ENCODE data around the gene CLEC4G.
A peak's percentile ranks its signal among the peaks of the same experiment; 100 is the strongest.

Gene CLEC4G

DNA sequence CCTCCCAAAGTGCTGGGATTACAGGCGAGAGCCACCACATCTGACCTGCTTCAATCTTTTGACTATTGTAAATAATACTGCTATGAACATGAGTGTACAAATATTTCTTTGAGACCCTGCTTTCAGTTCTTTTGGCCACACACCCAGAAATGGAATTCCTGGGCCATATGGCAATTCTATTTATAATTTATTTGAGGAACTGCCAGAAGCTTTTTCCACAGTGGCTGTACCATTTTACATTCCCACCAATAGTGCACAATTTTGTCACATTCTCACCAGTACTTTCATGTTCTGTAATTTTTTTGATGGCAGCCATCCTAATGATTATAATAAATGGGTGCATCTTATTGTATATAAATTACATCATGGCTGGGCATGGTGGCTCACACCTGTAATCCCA is 16.2 kb downstream of the CLEC4G start:
- H3K4me3 ChIP-seq (replicated peaks; ENCODE audit: insufficient read depth, low read length): no peak overlapping the region
- no peak for DNase-seq (ENCODE audit: low read depth in 1 of 2, low spot score in 1 of 2)

DNA sequence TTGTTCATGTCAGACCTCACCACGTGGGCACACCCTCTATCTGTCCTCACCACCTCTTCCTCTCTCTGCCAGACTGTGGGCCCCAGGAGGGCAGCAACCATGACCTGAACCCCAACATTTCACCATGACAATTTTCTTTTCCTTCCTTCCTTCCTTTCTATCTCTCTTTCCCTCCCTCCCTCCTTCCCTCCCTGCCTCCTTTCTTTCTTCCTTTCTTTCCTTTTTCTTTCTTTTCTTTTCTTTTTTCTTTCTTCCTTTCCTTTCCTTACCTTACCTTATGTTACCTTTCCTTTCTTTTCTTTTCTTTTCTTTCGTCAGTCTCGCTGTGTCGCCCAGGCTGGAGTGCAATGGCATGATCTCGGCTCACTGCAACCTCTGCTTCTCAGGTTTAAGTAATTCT is 21.3 kb downstream of the CLEC4G start:
- H3K27ac ChIP-seq (replicated peaks): peak overlapping the region; percentile 11; the same call in 1 of the 2 replicates
- peak in 1 of 2 experiments; percentile 28 for DNase-seq (ENCODE audit: low read depth in 1 of 2, low spot score in 1 of 2)

More for the DNA sequence above, 16.2 kb downstream of the CLEC4G start:
- no peak for TF ChIP-seq GABPA (IDR thresholded peaks at IDR 0.05; ENCODE audit: low read depth)
- TF ChIP-seq, protein P1, sequence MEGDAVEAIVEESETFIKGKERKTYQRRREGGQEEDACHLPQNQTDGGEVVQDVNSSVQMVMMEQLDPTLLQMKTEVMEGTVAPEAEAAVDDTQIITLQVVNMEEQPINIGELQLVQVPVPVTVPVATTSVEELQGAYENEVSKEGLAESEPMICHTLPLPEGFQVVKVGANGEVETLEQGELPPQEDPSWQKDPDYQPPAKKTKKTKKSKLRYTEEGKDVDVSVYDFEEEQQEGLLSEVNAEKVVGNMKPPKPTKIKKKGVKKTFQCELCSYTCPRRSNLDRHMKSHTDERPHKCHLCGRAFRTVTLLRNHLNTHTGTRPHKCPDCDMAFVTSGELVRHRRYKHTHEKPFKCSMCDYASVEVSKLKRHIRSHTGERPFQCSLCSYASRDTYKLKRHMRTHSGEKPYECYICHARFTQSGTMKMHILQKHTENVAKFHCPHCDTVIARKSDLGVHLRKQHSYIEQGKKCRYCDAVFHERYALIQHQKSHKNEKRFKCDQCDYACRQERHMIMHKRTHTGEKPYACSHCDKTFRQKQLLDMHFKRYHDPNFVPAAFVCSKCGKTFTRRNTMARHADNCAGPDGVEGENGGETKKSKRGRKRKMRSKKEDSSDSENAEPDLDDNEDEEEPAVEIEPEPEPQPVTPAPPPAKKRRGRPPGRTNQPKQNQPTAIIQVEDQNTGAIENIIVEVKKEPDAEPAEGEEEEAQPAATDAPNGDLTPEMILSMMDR (IDR thresholded peaks at IDR 0.05; ENCODE audit: insufficient read depth, low read length): no peak
- TF ChIP-seq POLR2AphosphoS5 (IDR thresholded peaks at IDR 0.05; ENCODE audit: low read depth): no peak
- TF ChIP-seq, protein P2, sequence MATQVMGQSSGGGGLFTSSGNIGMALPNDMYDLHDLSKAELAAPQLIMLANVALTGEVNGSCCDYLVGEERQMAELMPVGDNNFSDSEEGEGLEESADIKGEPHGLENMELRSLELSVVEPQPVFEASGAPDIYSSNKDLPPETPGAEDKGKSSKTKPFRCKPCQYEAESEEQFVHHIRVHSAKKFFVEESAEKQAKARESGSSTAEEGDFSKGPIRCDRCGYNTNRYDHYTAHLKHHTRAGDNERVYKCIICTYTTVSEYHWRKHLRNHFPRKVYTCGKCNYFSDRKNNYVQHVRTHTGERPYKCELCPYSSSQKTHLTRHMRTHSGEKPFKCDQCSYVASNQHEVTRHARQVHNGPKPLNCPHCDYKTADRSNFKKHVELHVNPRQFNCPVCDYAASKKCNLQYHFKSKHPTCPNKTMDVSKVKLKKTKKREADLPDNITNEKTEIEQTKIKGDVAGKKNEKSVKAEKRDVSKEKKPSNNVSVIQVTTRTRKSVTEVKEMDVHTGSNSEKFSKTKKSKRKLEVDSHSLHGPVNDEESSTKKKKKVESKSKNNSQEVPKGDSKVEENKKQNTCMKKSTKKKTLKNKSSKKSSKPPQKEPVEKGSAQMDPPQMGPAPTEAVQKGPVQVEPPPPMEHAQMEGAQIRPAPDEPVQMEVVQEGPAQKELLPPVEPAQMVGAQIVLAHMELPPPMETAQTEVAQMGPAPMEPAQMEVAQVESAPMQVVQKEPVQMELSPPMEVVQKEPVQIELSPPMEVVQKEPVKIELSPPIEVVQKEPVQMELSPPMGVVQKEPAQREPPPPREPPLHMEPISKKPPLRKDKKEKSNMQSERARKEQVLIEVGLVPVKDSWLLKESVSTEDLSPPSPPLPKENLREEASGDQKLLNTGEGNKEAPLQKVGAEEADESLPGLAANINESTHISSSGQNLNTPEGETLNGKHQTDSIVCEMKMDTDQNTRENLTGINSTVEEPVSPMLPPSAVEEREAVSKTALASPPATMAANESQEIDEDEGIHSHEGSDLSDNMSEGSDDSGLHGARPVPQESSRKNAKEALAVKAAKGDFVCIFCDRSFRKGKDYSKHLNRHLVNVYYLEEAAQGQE (IDR thresholded peaks at IDR 0.05; ENCODE audit: insufficient replicate concordance, low read depth): no peak
- no peak for TF ChIP-seq SPI1 (IDR thresholded peaks at IDR 0.05; ENCODE audit: borderline replicate concordance, low read depth)
- Histone ChIP-seq H3K27me3 (ENCODE audit: insufficient read depth, poor library complexity, severe bottlenecking) (no peaks in the 10 kb centered on the region), H3K27ac (replicated peaks) (peak overlapping the region; percentile 85)

DNA sequence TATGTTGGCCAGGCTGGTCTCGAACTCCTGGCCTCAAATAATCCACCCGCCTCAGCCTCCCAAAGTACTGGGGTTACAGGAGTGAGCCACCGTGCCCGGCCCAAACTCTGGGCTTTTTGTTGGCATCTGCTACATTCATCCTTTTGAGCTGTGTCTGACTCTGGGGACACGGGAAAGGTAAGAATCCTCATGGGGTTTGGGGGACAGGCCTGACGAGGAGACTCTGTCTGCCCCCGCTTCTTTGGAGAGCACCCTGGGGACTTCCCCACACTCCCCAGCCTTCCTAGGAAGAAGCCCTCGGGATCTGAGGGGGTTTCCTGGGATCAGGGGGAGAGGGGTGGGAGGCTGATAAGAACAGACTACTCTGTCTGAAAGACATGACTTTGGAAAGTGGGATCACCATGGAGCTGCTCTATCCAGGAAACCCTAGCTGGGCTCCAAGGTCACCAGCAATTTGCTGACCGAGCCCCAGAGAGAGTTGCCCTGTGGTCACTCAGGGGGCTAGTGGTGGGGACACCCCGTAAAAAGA is 21.9 kb downstream of the CLEC4G start:
- Histone ChIP-seq H3K27me3 (ENCODE audit: insufficient read depth, poor library complexity, severe bottlenecking) (no peaks in the 10 kb centered on the region), H3K4me3 (replicated peaks; ENCODE audit: insufficient read depth, low read length) (no peak overlapping the region), H3K27ac (replicated peaks) (peak overlapping the region; percentile 12; the same call in 1 of the 2 replicates)
- DNase-seq (ENCODE audit: low read depth in 1 of 2, low spot score in 1 of 2): no peak
- no peak for TF ChIP-seq POLR2AphosphoS5 (IDR thresholded peaks at IDR 0.05; ENCODE audit: low read depth)
- no peak for TF ChIP-seq SPI1 (IDR thresholded peaks at IDR 0.05; ENCODE audit: borderline replicate concordance, low read depth)
- TF ChIP-seq, protein P1 (IDR thresholded peaks at IDR 0.05; ENCODE audit: insufficient read depth, low read length): no peak
- no peak for TF ChIP-seq GABPA (IDR thresholded peaks at IDR 0.05; ENCODE audit: low read depth)
- TF ChIP-seq, protein P2 (IDR thresholded peaks at IDR 0.05; ENCODE audit: insufficient replicate concordance, low read depth): no peak

More for the DNA sequence above, 21.3 kb downstream of the CLEC4G start:
- Histone ChIP-seq H3K27me3 (ENCODE audit: insufficient read depth, poor library complexity, severe bottlenecking) (no peaks in the 10 kb centered on the region), H3K4me3 (replicated peaks; ENCODE audit: insufficient read depth, low read length) (no peak overlapping the region)
- TF ChIP-seq, protein P2 (IDR thresholded peaks at IDR 0.05; ENCODE audit: insufficient replicate concordance, low read depth): no peak
- TF ChIP-seq SPI1 (IDR thresholded peaks at IDR 0.05; ENCODE audit: borderline replicate concordance, low read depth): no peak
- TF ChIP-seq POLR2AphosphoS5 (IDR thresholded peaks at IDR 0.05; ENCODE audit: low read depth): no peak
- TF ChIP-seq, protein P1 (IDR thresholded peaks at IDR 0.05; ENCODE audit: insufficient read depth, low read length): no peak
- TF ChIP-seq GABPA (IDR thresholded peaks at IDR 0.05; ENCODE audit: low read depth): no peak

All from HL-60 (cell line).